GM18499 (cell line): ENCODE data around the gene MAP3K15.
"Not testable (repeated sequence)": the region's sequence is repeated elsewhere in the genome, so short reads cannot be mapped to it uniquely, and the experiment has no call there.

ENCODE experiments used
- ATAC-seq: cut with Tn5 transposase; IDR thresholded peaks from one replicate; pipeline ENCODE4 v1.9.1; 2021; ENCODE audit warnings: moderate number of reproducible peaks; ENCODE audit not compliant: insufficient read depth, unreplicated experiment

MAP3K15 gene

GRCh38 chrX:19539665-19540064 is 24.4 kb upstream of the MAP3K15 start:
- ATAC-seq: no peak

GRCh38 chrX:19535476-19535875 is 20.2 kb upstream of the MAP3K15 start:
- no peak for ATAC-seq

- no peak for ATAC-seq
Observed at GRCh38 chrX:19532709-19533108, 17.4 kb upstream of the MAP3K15 start.

GRCh38 chrX:19517965-19518364 is 2.7 kb upstream of the MAP3K15 start:
- no peak for ATAC-seq

GRCh38 chrX:19515615-19516105 is 352 bp upstream of the MAP3K15 start:
- ATAC-seq: no peak

GRCh38 chrX:19513383-19513782 is 1.9 kb downstream of the MAP3K15 start:
- no peak for ATAC-seq

GRCh38 chrX:19512961-19513360 is 2.3 kb downstream of the MAP3K15 start:
- ATAC-seq: no peak

- ATAC-seq: no peak
Observed at GRCh38 chrX:19512359-19512758, 2.9 kb downstream of the MAP3K15 start.

GRCh38 chrX:19511796-19512195 is 3.5 kb downstream of the MAP3K15 start:
- not testable (repeated sequence) for ATAC-seq

- no peak for ATAC-seq
Observed at GRCh38 chrX:19496711-19497110, 18.6 kb downstream of the MAP3K15 start.

- no peak for ATAC-seq
Observed at GRCh38 chrX:19487520-19488200, 27.6 kb downstream of the MAP3K15 start.

GRCh38 chrX:19479458-19479857 is 35.9 kb downstream of the MAP3K15 start:
- ATAC-seq: no peak

- not testable (repeated sequence) for ATAC-seq
Observed at GRCh38 chrX:19468383-19468782, 46.9 kb downstream of the MAP3K15 start.

- ATAC-seq: no peak
Observed at GRCh38 chrX:19462879-19463278, 52.4 kb downstream of the MAP3K15 start.

- ATAC-seq: no peak
Observed at GRCh38 chrX:19462231-19462630, 53.1 kb downstream of the MAP3K15 start.

GRCh38 chrX:19457662-19458061 is 57.6 kb downstream of the MAP3K15 start:
- no peak for ATAC-seq

- ATAC-seq: no peak
Observed at GRCh38 chrX:19448077-19448476, 67.2 kb downstream of the MAP3K15 start.

- no peak for ATAC-seq
Observed at GRCh38 chrX:19446397-19446796, 68.9 kb downstream of the MAP3K15 start.

GRCh38 chrX:19445772-19446171 is 69.5 kb downstream of the MAP3K15 start:
- ATAC-seq: not testable (repeated sequence)

- no peak for ATAC-seq
Observed at GRCh38 chrX:19443869-19444526, 71.3 kb downstream of the MAP3K15 start.

- ATAC-seq: no peak
Observed at GRCh38 chrX:19440713-19441112, 74.6 kb downstream of the MAP3K15 start.

GRCh38 chrX:19422661-19423060 is 92.6 kb downstream of the MAP3K15 start:
- not testable (repeated sequence) for ATAC-seq
